D721Med (cell line): ENCODE results near the gene NPAS3.

ENCODE experiments used
- DNase-seq: peaks from one replicate; pipeline ENCODE4 v3.0.0; 2011; ENCODE audit warnings: low spot score; ENCODE audit not compliant: insufficient read length
- FAIRE-seq: peaks from 2 replicates; lab custom pipeline; 2011; peaks lifted over from hg19 to GRCh38; lab: Jason Lieb, UNC
- TF ChIP-seq, protein P1 (sequence below): IDR thresholded peaks from 2 replicates; pipeline ENCODE4 v1.5.1; 2012; ENCODE audit warnings: mild to moderate bottlenecking, control low read depth; ENCODE audit not compliant: insufficient read depth; ENCODE audit errors: missing control alignments

Gene NPAS3

DNA sequence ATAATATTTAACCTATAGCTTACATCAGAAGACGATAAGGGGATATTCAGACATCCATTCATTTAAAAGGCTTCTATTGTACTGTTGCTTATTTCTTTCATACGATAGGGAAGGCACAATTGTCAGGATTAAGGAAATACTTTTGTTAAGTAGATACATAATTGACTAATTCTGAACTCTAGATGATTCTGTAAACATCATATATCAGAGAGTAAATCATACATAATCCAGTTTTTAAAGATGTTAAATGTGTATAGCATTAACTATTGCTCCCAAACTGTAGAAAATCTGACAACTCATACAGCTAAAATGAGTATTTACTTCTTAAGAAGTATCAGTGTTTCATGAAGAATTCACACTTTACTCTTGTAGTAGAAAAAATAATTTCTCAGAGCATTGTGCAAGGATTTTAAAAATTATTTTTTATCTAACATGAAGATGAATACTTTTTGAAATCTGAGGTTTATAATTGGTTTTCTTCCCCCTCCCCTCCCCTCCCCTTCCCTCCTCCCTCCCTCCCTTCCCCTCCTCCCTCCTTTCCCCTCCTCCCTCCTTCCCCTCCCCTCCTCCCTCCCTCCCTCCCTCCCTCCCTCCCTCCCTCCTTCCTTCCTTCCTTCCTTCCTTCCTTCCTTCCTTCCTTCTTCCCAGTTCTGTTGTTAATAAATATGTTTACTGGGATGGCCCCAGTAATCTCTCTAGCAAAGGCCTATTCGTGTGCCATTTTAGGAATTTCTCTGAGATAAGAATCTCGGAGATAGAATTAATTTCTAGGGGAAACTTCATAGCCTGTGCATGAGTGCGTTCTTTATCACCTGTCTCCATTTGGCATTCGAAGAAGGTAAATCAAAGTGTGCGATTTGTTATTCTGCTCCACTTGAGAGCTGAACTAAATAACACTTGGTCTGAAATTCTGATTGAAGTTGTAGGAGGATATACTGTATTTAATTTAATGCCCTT, 2.3 kb downstream of the NPAS3 start:
- DNase-seq (no peak), FAIRE-seq (no peak)
- TF ChIP-seq, protein P1, sequence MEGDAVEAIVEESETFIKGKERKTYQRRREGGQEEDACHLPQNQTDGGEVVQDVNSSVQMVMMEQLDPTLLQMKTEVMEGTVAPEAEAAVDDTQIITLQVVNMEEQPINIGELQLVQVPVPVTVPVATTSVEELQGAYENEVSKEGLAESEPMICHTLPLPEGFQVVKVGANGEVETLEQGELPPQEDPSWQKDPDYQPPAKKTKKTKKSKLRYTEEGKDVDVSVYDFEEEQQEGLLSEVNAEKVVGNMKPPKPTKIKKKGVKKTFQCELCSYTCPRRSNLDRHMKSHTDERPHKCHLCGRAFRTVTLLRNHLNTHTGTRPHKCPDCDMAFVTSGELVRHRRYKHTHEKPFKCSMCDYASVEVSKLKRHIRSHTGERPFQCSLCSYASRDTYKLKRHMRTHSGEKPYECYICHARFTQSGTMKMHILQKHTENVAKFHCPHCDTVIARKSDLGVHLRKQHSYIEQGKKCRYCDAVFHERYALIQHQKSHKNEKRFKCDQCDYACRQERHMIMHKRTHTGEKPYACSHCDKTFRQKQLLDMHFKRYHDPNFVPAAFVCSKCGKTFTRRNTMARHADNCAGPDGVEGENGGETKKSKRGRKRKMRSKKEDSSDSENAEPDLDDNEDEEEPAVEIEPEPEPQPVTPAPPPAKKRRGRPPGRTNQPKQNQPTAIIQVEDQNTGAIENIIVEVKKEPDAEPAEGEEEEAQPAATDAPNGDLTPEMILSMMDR = no peak

DNA sequence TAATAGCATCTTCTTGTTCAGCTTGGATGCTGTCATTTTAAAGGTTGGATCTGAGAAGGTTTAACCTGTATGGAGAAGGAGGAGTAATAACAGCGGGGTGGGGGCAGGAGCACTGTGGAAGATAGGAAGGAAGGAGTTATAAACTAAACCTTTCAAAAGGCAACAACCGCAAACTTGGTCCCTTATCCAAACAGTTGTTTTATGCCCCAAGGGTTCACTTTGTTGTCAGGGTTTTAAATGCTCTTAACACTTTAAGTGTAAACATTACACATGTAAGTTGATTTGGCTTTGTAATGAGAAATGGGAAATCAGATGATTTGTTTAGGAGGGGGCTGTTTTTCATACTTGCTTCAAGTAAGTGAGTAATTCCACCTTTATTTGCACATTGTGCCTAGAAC, 3.0 kb downstream of the NPAS3 start:
- DNase-seq = no peak
- no peak for FAIRE-seq
- TF ChIP-seq, protein P1 = no peak

DNA sequence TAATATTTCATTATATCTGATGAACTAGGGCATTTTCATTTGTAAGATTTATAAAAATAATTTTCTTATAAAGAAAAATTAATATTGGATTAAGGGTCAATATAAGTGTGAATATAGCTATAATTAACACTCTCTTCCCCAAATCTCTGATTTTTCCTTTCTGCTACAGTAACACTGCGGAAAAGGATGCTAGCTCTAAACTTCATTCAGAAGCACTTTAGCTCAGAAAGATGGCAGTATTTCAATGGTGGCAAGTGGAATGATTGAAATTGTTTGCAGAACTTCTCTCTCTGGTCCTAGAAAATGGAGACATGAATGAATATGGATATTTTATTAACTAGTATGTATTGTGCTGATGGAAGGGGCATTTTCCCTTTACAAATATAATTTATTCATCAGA, 8.4 kb downstream of the NPAS3 start:
- TF ChIP-seq, protein P1 = no peak
- no peak for DNase-seq

DNA sequence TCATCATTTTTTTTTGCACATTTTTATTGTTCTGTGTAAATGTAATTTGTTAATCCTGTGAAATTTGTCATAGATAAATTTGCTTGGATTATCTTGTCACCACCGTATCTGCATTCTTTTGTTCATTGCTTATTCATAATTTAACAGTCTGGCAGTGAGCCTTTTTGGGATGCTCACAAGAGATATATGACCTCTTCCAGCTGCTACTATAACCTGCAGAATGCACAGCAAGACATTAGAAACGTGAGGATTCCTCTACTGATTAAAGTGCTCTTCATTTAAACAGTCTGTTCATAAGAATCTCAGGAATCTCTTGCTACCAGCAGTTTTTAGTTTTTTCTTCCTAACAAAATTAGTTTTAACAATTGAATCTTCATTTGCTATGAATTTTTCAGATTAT, 9.1 kb downstream of the NPAS3 start:
- no peak for DNase-seq
- no peak for FAIRE-seq
- TF ChIP-seq, protein P1 = no peak

More for the DNA sequence above, 8.4 kb downstream of the NPAS3 start:
- no peak for FAIRE-seq

DNA sequence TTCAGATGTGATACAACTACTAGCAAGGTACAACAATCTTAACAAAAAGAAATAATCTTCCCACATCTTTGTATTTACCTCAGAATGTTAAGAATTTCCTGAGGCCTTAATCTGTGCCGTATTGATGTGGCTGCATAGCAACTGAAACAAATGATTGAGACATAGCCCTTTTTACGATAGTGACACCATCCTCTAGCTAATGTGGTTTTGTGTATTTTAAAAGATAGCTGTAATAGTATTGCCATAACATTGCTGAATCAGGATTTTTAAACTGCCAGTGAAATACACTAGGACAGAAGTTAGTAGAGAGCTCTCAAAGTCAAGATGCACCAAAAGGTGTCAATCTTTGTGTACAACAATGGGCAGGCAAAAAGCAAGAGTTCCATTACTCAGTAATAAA, 11.9 kb downstream of the NPAS3 start:
- TF ChIP-seq, protein P1 = no peak
- no peak for DNase-seq

DNA sequence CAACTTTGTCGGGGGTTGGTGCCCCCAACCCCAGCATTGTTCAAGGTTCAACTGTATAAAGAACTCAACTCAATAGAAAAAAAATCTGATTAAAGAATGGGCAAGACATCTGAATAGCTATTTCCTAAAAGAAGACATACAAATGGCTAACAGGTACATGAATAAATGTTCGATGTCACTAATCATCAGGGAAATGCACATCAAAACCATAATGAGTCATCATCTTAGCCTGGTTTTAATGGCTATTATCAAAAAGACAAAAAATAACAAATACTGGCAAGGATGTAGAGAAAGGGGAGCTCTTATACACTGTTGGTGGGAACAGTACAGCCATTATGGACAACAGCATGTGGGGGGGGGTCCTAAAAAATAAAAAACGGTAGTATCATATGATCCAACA, 28.7 kb downstream of the NPAS3 start:
- FAIRE-seq (no peak), DNase-seq (no peak)
- TF ChIP-seq, protein P1 = no peak

More for the DNA sequence above, 11.9 kb downstream of the NPAS3 start:
- FAIRE-seq = no peak
